ENCODE results near the gene CBX4. TPM values are rescaled to one million over a fixed set of nuclear protein-coding genes. Genes with fewer than 3 reads are reported as not detected.

Gene CBX4
- total RNA-seq, 1 donor from 2014 or later = 2.7 TPM

DNA sequence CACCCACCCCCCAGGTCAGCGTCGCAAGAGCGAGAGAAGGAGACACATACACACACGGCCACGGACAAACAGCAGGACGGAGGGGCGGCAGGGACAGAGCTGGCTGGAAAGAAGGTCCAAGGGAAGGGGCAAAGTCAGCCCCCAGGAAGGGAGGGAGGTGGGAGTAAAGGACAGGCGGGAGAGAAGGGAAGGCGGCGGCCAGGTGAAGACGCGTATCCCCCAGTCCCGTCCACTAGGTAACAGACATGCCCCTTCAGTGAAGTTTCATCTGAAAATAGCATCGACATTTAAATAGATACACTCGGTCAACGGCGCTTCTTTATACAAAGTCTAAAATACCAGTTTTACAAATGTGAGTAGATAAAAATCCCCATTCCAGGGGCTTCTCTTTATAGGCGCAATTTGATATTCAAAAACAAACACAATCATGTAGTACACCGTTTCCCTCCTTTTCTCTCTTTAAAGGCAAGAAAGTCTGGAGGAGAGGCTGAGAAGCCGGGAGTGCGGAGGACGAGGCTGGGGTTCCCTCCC, 46.8 kb downstream of the CBX4 start:
- peak overlapping the region; percentile 79 for H3K4me3 Mint-ChIP-seq
- H3K9me3 Mint-ChIP-seq = no peaks in the 10 kb centered on the region
- H3K36me3 Mint-ChIP-seq = peaks cover 1% of the 10 kb centered on the region
- DNase-seq (ENCODE audit: low spot score) = no peak
- peaks cover 55% of the 10 kb centered on the region for H3K4me1 Mint-ChIP-seq
- no peak overlapping the region for H3K27ac Mint-ChIP-seq
- Histone ChIP-seq H3K79me2 (ENCODE audit: low read depth) (peaks cover 7% of the 10 kb centered on the region), H3F3A (ENCODE audit: low read depth) (peaks cover 68% of the 10 kb centered on the region), H3K9me3 (ENCODE audit: low read depth) (no peaks in the 10 kb centered on the region), H2AFZ (replicated peaks) (no peak overlapping the region), H3K4me2 (peak overlapping the region; percentile 54), H3K9ac (no peak overlapping the region), H3K27ac (no peak overlapping the region), H3K36me3 (no peaks in the 10 kb centered on the region), H3K4me3 (no peak overlapping the region), H3K4me1 (peaks cover 45% of the 10 kb centered on the region), H3K27me3 (peaks cover 94% of the 10 kb centered on the region), H4K20me1 (ENCODE audit: low read depth) (peaks cover 82% of the 10 kb centered on the region)
- TF ChIP-seq EZH2 (IDR thresholded peaks at IDR 0.05) (peak; percentile 0), CTCF (IDR thresholded peaks at IDR 0.05) (no peak)
- H3K27me3 Mint-ChIP-seq (ENCODE audit: insufficient read depth, low read depth) = peaks cover 46% of the 10 kb centered on the region

DNA sequence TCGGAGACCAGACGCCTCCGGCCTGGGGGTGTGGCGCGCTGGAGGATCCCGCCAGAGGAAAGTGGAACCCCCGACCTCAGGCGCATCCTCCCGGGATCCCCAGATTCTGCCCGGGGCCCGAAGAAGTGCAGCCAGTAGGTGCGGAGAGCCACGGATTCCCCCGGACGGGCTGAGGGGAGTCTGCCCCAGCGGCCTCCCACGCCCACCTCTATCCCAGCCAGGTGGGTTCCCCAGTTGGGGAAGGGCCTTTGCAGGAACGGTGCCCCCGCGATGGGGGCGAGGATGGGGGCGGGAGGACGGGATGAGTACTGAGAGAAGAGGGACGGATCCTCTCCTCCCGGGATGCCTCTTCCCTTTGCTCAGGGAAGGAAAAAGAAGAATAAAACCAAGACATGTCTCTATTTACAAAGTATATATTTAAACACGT, 47.5 kb downstream of the CBX4 start:
- Histone ChIP-seq H3K4me2 (peak overlapping the region; percentile 42), H3F3A (ENCODE audit: low read depth) (peaks cover 74% of the 10 kb centered on the region), H3K9me3 (ENCODE audit: low read depth) (no peaks in the 10 kb centered on the region), H3K27ac (no peak overlapping the region), H3K36me3 (no peaks in the 10 kb centered on the region), H2AFZ (replicated peaks) (no peak overlapping the region), H4K20me1 (ENCODE audit: low read depth) (peaks cover 89% of the 10 kb centered on the region), H3K27me3 (peaks cover 98% of the 10 kb centered on the region), H3K79me2 (ENCODE audit: low read depth) (peaks cover 7% of the 10 kb centered on the region), H3K9ac (no peak overlapping the region), H3K4me3 (no peak overlapping the region), H3K4me1 (peaks cover 45% of the 10 kb centered on the region)
- no peak for DNase-seq (ENCODE audit: low spot score)
- Mint-ChIP-seq H3K4me1 (peaks cover 58% of the 10 kb centered on the region), H3K4me3 (peak overlapping the region; percentile 79), H3K27ac (no peak overlapping the region), H3K36me3 (peaks cover 4% of the 10 kb centered on the region), H3K9me3 (no peaks in the 10 kb centered on the region), H3K27me3 (ENCODE audit: insufficient read depth, low read depth) (peaks cover 47% of the 10 kb centered on the region)
- TF ChIP-seq EZH2 (IDR thresholded peaks at IDR 0.05) (peak; percentile 95), CTCF (IDR thresholded peaks at IDR 0.05) (no peak), EZH2phosphoT487 (IDR thresholded peaks at IDR 0.05) (peak; percentile 88)

DNA sequence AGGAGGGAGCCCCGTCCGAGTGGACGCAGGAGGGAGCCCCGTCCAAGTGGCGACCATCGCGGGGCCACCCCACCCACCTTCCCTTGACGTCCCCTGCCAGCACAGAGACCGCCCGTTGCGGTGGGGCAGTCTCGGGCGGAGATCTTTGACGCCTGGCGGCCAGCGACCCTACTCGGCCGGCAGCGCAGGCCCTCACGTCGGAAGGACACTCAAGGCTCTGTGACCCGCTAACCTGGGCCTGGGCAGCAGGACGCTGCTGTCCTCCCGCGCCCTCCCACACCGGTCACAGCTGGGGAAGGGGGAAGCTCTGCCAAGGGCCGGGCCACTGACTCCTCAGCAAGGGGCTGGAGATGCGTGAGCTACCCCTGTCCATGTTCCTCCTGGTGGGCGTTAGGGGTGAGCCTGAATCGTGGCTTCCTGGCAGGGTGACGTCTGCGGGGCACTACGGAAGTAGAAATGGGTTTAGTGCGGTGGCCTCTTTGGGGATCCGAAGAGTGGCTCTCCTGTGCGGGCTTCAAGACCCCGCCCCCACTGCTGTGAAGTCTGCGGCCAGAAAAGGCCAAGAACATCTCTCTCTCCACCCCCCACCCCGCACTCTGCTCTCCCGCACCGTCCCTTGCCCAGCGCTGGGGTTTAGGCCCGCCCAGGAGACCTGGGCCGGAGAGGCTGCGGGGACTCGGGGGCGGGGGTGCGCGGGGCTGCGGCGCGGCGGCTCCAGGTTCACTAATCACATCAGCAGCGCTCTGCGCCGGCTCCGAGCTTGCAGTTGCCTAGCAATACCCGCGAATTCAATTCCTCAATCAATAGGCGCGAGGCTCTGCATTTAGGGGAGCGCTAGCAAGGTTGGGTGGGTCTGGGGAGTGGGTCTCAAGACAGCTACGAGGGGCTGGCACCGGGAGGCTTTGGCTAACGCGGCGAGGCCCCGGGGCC, 48.2 kb downstream of the CBX4 start:
- no peaks in the 10 kb centered on the region for H3K36me3 ChIP-seq
- no peak overlapping the region for H3K27ac ChIP-seq
- H3K27me3 Mint-ChIP-seq (ENCODE audit: insufficient read depth, low read depth) = peaks cover 48% of the 10 kb centered on the region
- peak; percentile 81 for DNase-seq (ENCODE audit: low spot score)
- peaks cover 3% of the 10 kb centered on the region for H3K79me2 ChIP-seq (ENCODE audit: low read depth)
- peaks cover 54% of the 10 kb centered on the region for H3K4me1 Mint-ChIP-seq
- no peak overlapping the region for H2AFZ ChIP-seq (replicated peaks)
- no peak overlapping the region for H3K9ac ChIP-seq
- H4K20me1 ChIP-seq (ENCODE audit: low read depth) = peaks cover 93% of the 10 kb centered on the region
- H3K36me3 Mint-ChIP-seq = peaks cover 4% of the 10 kb centered on the region
- H3F3A ChIP-seq (ENCODE audit: low read depth) = peaks cover 77% of the 10 kb centered on the region
- H3K27ac Mint-ChIP-seq = no peak overlapping the region
- no peaks in the 10 kb centered on the region for H3K9me3 ChIP-seq (ENCODE audit: low read depth)
- H3K27me3 ChIP-seq = peaks cover 92% of the 10 kb centered on the region
- H3K4me2 ChIP-seq = peak overlapping the region; percentile 42
- H3K4me1 ChIP-seq = peaks cover 42% of the 10 kb centered on the region
- TF ChIP-seq CTCF (IDR thresholded peaks at IDR 0.05) = no peak
- peak; percentile 88 for TF ChIP-seq EZH2phosphoT487 (IDR thresholded peaks at IDR 0.05)
- peak; percentile 94 for TF ChIP-seq EZH2 (IDR thresholded peaks at IDR 0.05)
- no peaks in the 10 kb centered on the region for H3K9me3 Mint-ChIP-seq
- H3K4me3 Mint-ChIP-seq = peak overlapping the region; percentile 72
- no peak overlapping the region for H3K4me3 ChIP-seq
